SK-N-MC (cell line): ENCODE measurements around the gene TECPR2.
"Not testable (repeated sequence)": the region's sequence is repeated elsewhere in the genome, so short reads cannot be mapped to it uniquely, and the experiment has no call there.

Experiments
- EZH2 ChIP-seq: fragments of 200-600 bp; sonication (generic); IDR thresholded peaks from one replicate; pipeline ENCODE4 v1.6.1; 2017; ENCODE audit warnings: antibody characterized with exemption
- POLR2AphosphoS5 ChIP-seq: IDR thresholded peaks from 2 replicates; pipeline ENCODE4 v1.6.1; 2012; ENCODE audit warnings: mild to moderate bottlenecking, low read depth, low read length, borderline replicate concordance

- TF ChIP-seq EZH2, POLR2AphosphoS5: not testable (repeated sequence)
These were observed 33.4 kb upstream of the TECPR2 start for GRCh38 chr14:102329381-102329780.
